ENCODE results near the gene PODXL2. TPM values are rescaled to one million over a fixed set of nuclear protein-coding genes. Genes with fewer than 3 reads are reported as not detected.

Gene PODXL2
- total RNA-seq, 1 donor from 2014 or later: 74.0 TPM

DNA sequence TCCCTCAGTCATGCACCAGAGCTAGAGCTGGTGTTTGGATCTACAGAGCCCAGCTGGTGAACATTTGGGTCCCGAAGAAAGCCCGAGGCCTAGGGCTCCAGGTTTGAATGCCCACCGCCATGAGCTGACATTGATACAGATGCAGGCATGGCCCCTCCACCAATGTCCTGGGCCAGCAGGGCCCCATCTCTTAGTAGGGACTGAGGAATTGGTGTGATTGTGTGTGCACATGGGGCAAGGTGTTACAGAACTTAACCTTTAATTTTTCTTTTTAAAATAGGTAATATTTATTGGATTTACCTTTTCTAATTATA is 11.0 kb downstream of the PODXL2 start:
- Mint-ChIP-seq H3K4me1 (peaks cover 28% of the 10 kb centered on the region), H3K36me3 (ENCODE audit: low read depth) (peaks cover 2% of the 10 kb centered on the region), H3K9me3 (no peaks in the 10 kb centered on the region), H3K27me3 (ENCODE audit: low read depth) (no peaks in the 10 kb centered on the region), H3K4me3 (no peak overlapping the region), H3K27ac (ENCODE audit: unreplicated experiment) (no peak overlapping the region)
- TF ChIP-seq CTCF (conservative IDR thresholded peaks at IDR 0.05): no peak
- DNase-seq (ENCODE audit: low read depth, low spot score): no peak

DNA sequence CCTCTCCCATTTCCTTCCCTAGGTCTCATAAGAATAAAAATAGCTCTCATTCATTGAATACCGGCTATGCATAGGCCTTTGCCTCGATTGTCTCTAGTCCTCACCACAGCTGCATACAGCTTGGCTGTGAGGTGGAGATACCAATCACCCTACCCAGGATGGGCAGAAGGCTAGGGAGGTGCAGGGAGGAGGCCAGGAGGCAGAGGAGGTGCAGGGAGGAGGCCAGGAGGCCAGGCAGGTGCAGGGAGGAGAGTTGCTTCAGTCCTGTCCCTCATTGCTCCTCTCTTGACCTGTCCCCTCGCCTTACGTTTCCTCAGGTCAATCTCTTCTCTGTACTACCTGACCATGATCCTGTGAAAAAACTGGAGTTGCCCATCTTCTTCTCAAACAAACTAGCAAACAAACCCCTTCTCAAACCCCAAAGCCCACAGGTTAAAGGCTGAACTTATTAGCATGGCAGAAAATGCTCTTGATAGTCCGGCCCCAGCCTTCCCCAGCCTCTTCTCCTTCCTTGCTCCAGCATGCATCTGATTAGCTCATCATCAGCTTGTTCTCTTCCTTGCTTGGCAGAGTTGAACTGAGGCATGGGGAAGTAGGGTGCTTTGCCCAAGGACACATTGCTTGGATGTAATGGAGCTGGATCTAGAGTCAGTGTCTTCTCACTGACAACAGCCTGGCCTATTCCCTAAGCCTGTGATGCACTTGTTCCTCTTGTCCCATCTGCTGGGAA is 15.8 kb downstream of the PODXL2 start:
- Mint-ChIP-seq H3K27me3 (ENCODE audit: low read depth) (no peaks in the 10 kb centered on the region), H3K4me3 (no peak overlapping the region), H3K4me1 (peaks cover 3% of the 10 kb centered on the region), H3K27ac (ENCODE audit: unreplicated experiment) (peak overlapping the region; percentile 57), H3K9me3 (no peaks in the 10 kb centered on the region), H3K36me3 (ENCODE audit: low read depth) (peaks cover 2% of the 10 kb centered on the region)
- TF ChIP-seq CTCF (conservative IDR thresholded peaks at IDR 0.05): no peak
- no peak for DNase-seq (ENCODE audit: low read depth, low spot score)

GRCh38 chr3:127645371-127646015 is 16.5 kb downstream of the PODXL2 start:
- Mint-ChIP-seq H3K4me1 (no peaks in the 10 kb centered on the region), H3K27ac (ENCODE audit: unreplicated experiment) (no peak overlapping the region), H3K27me3 (ENCODE audit: low read depth) (no peaks in the 10 kb centered on the region), H3K36me3 (ENCODE audit: low read depth) (peaks cover 2% of the 10 kb centered on the region), H3K4me3 (no peak overlapping the region), H3K9me3 (no peaks in the 10 kb centered on the region)
- no peak for TF ChIP-seq CTCF (conservative IDR thresholded peaks at IDR 0.05)
- DNase-seq (ENCODE audit: low read depth, low spot score): no peak

DNA sequence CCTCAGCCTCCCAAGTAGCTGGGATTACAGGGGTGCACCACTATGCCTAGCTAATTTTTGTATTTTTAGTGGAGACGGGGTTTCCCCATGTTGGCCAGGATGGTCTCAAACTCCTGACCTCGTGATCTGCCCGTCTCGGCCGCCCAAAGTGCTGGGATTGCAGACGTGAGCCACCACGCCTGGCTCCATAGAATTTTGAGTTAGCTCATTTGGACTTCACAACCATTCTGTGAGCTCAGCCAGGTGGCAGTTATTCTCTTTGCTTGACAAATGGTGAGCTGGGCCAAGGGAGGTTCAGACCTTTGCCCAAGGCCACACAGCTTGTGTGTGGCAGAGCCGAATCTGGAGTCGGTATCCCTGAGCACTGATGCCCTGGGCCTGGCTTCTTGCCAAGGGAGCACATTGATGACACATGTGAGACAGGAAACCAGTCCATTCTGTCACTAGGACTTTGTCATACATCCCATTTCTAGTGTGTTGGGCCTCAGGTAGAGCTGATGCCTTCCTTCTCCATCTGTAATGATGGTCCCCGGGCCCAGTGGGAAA is 17.6 kb downstream of the PODXL2 start:
- Mint-ChIP-seq H3K4me1 (no peaks in the 10 kb centered on the region), H3K4me3 (no peak overlapping the region), H3K36me3 (ENCODE audit: low read depth) (peaks cover 2% of the 10 kb centered on the region), H3K27me3 (ENCODE audit: low read depth) (no peaks in the 10 kb centered on the region), H3K9me3 (no peaks in the 10 kb centered on the region), H3K27ac (ENCODE audit: unreplicated experiment) (no peak overlapping the region)
- DNase-seq (ENCODE audit: low read depth, low spot score): no peak
- TF ChIP-seq CTCF (conservative IDR thresholded peaks at IDR 0.05): no peak

DNA sequence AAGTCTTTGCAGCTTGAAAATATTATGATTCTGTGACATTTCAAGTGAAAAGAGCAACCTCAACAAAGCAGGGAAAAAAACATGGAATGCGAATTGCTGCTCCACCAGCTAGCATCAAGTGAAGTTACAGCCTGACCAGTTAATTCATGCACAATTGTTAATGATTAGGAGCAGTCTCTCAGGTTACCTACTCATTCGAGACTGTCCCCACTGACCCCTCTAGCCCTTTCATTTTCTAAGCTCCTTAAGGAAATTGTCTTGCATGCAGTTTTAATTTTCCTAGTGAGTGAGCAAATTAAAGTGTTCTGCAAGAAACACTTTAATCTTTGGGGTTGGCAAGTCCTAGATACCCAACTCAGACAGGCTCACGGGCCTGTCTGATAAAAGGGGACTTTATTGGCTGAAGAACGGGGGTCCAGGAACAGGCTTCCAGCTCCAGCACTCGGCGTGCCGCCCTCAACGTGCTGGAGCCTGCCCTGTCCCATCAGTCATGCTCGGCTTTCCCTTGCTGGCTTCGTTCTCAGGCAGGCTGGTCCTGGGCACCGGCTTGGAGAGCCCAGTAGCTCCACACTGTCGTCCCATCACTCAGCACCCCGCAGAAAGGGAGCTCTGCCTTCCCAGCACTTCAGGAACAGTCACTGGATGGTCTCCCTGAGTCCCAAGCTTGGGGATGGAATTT is 18.3 kb downstream of the PODXL2 start:
- Mint-ChIP-seq H3K36me3 (ENCODE audit: low read depth) (peaks cover under 1% of the 10 kb centered on the region), H3K4me3 (no peak overlapping the region), H3K27me3 (ENCODE audit: low read depth) (no peaks in the 10 kb centered on the region), H3K9me3 (no peaks in the 10 kb centered on the region), H3K27ac (ENCODE audit: unreplicated experiment) (no peak overlapping the region), H3K4me1 (no peaks in the 10 kb centered on the region)
- DNase-seq (ENCODE audit: low read depth, low spot score): no peak
- TF ChIP-seq CTCF (conservative IDR thresholded peaks at IDR 0.05): no peak

All from neural crest cell (in vitro differentiated cells).